Upper lobe of left lung (tissue), 6 donors: ENCODE measurements around the gene SMYD3. TPM values are rescaled to one million over a fixed set of nuclear protein-coding genes. Genes with fewer than 3 reads are reported as not detected.

Experiments
- ATAC-seq, 2 donors: fragments of 200-7000 bp; cut with Tn5 transposase; one replicate each; pipeline ENCODE4 v1.9.1; 2022; ENCODE audit warnings: mild to moderate bottlenecking in 2 of 2, moderate library complexity in 2 of 2; ENCODE audit not compliant: low FRiP score in 2 of 2
- DNase-seq, 2 donors: peaks; one replicate each; pipeline ENCODE4 v3.0.0-alpha.2; 2019 to 2020
- H3K27ac ChIP-seq, 4 donors: fragments of 200-600 bp; sonication (generic); one replicate each; pipeline ENCODE4 v1.5.1; 2016 to 2019
- H3K27me3 ChIP-seq, 4 donors: fragments of 200-600 bp; sonication (generic); one replicate each; pipeline ENCODE4 v1.5.1; 2017 to 2019
- H3K36me3 ChIP-seq, 4 donors: fragments of 200-600 bp; sonication (generic); one replicate each; pipeline ENCODE4 v1.5.1; 2016 to 2019
- H3K4me1 ChIP-seq, 4 donors: fragments of 200-600 bp; sonication (generic); one replicate each; pipeline ENCODE4 v1.5.1; 2018 to 2019
- H3K4me3 ChIP-seq, 4 donors: fragments of 200-600 bp; sonication (generic); one replicate each; pipeline ENCODE4 v1.5.1; 2017 to 2019; ENCODE audit warnings: mild to moderate bottlenecking in 2 of 4, moderate library complexity in 1 of 4
- H3K9me3 ChIP-seq, 4 donors: fragments of 200-600 bp; sonication (generic); one replicate each; pipeline ENCODE4 v1.5.1; 2018 to 2019
- EP300 ChIP-seq, 4 donors: sonication (generic); formaldehyde crosslinking; IDR thresholded peaks; one replicate each; pipeline ENCODE4 v1.5.1; 2017; ENCODE audit warnings: antibody characterized with exemption in 4 of 4, control low read depth in 2 of 4
- POLR2A ChIP-seq, 4 donors: fragments of 450-650 bp; IDR thresholded peaks; one replicate each; pipeline ENCODE4 v1.5.1; 2016 to 2017; ENCODE audit warnings: antibody characterized with exemption in 4 of 4, mild to moderate bottlenecking in 2 of 4
- POLR2AphosphoS5 ChIP-seq, 2 donors: sonication (generic); formaldehyde crosslinking; IDR thresholded peaks; one replicate each; pipeline ENCODE4 v1.5.1; 2017; ENCODE audit warnings: antibody characterized with exemption in 2 of 2
- WGBS, 2 donors: methylation state at CpG; one replicate each; pipeline ENCODE4 v1.1.5; 2017 to 2018; 5-methylcytosine and 5-hydroxymethylcytosine counted together
- total RNA-seq, 6 donors: library from RNA; depleted of rRNA in 4 of 6; stranded (reverse); fragments of >200 nt in 4 of 6; gene quantifications; one replicate each; pipeline versions ENCODE4 v1.1.0 to v1.2.1, GENCODE V29; 2016 to 2021
- TF ChIP-seq, protein P1 (sequence below), 6 experiments: fragments of 450-650 bp in 4 of 6; fragments of 200-600 bp in 2 of 6; sonication (generic) in 2 of 6; IDR thresholded peaks; one replicate each; pipeline ENCODE4 v1.5.1; 2016 to 2019; ENCODE audit warnings: antibody characterized with exemption in 6 of 6
- donor health status: DM: no; HTN: no; CAD: no; lungs with moderate emphysema.
- donor health status: DM: no; HTN: yes; CAD: no; lungs with severe emphysema.

The SMYD3 gene
- total RNA-seq, 6 donors from 2014 or later: 22.7 to 109 (median 34.0) TPM

DNA sequence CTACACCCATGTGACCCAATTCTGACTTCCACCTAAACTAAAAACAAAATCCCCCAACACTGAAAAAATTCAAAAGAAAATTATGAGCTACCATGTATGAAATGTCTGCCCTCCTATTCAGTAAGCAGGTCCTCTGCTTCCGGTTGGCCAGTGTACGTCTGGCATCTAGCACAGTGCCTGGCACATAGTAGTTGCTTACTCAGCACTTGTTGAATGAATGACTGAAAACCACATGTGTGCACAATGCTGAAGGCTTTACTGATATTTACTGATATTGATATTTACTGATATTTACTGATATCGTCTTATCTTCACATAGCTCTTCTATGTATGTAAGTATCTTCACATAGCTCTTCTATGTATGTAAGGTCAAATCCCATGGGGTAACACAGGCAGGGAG lies 642.2 kb downstream of the SMYD3 start:
- TF ChIP-seq POLR2A (IDR thresholded peaks at IDR 0.05) (no peak), EP300 (IDR thresholded peaks at IDR 0.05) (no peak), POLR2AphosphoS5 (IDR thresholded peaks at IDR 0.05) (no peak)
- TF ChIP-seq, protein P1, sequence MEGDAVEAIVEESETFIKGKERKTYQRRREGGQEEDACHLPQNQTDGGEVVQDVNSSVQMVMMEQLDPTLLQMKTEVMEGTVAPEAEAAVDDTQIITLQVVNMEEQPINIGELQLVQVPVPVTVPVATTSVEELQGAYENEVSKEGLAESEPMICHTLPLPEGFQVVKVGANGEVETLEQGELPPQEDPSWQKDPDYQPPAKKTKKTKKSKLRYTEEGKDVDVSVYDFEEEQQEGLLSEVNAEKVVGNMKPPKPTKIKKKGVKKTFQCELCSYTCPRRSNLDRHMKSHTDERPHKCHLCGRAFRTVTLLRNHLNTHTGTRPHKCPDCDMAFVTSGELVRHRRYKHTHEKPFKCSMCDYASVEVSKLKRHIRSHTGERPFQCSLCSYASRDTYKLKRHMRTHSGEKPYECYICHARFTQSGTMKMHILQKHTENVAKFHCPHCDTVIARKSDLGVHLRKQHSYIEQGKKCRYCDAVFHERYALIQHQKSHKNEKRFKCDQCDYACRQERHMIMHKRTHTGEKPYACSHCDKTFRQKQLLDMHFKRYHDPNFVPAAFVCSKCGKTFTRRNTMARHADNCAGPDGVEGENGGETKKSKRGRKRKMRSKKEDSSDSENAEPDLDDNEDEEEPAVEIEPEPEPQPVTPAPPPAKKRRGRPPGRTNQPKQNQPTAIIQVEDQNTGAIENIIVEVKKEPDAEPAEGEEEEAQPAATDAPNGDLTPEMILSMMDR (IDR thresholded peaks at IDR 0.05): no peak
- no peaks in the 10 kb centered on the region for H3K9me3 ChIP-seq
- WGBS, 2 donors: 95 to 96% methylated on average over 3 of the region's 3 CpGs

DNA sequence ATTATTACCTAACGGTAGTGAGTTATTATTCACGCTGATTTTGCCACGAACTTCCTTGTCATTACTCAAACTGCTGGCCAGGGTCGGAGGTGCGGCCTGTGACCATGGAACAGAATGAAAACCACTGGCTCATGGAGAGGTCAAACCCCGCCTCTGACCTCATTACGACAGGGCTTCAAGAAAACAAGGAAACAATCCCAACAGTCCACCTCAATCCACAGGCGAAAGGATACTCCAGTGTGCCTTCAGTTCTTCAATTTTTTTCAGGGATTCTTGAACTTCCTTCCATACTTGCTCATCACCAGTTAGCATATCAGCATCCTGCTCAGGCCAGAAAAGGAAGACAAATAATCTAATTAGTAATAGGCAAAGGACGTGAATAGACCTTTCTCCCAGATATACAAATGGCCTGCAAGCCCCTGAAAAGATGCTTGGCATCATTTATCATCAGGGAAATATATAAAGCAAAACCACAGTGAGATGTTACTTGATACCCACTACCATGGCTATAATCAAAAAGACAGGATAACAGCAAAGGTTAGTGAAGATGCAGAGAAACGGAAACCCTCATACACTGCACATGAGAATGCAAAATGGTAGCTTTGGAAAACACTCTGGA lies 643.4 kb downstream of the SMYD3 start:
- Histone ChIP-seq H3K4me3 (no peak overlapping the region), H3K36me3 (no peaks in the 10 kb centered on the region), H3K9me3 (no peaks in the 10 kb centered on the region), H3K27ac (no peak overlapping the region), H3K4me1 (peaks cover 0 to 6% (median 2%) of the 10 kb centered on the region in 4 donors), H3K27me3 (no peaks in the 10 kb centered on the region)
- TF ChIP-seq, protein P1 (IDR thresholded peaks at IDR 0.05): no peak
- TF ChIP-seq POLR2A (IDR thresholded peaks at IDR 0.05) (no peak), EP300 (IDR thresholded peaks at IDR 0.05) (no peak), POLR2AphosphoS5 (IDR thresholded peaks at IDR 0.05) (no peak)
- DNase-seq: no peak
- ATAC-seq: no peak
- 79 to 84% methylated on average over 10 of the region's 10 CpGs for WGBS, 2 donors

More for the DNA sequence above, 642.2 kb downstream of the SMYD3 start:
- Histone ChIP-seq H3K36me3 (no peaks in the 10 kb centered on the region), H3K27ac (no peak overlapping the region), H3K4me1 (peaks cover 0 to 4% (median 2%) of the 10 kb centered on the region in 4 donors), H3K4me3 (no peak overlapping the region), H3K27me3 (no peaks in the 10 kb centered on the region)
- DNase-seq: no peak
- no peak for ATAC-seq

- no peak overlapping the region for H3K27ac ChIP-seq
- H3K36me3 ChIP-seq: peaks cover 0 to 4% (median 0%) of the 10 kb centered on the region in 4 donors
- 81 to 99% methylated on average over 6 of the region's 6 CpGs for WGBS, 2 donors
- no peak overlapping the region for H3K4me3 ChIP-seq
- TF ChIP-seq POLR2AphosphoS5 (IDR thresholded peaks at IDR 0.05): no peak
- TF ChIP-seq, protein P1 (IDR thresholded peaks at IDR 0.05): no peak
- TF ChIP-seq EP300 (IDR thresholded peaks at IDR 0.05): no peak
- no peak for TF ChIP-seq POLR2A (IDR thresholded peaks at IDR 0.05)
- no peaks in the 10 kb centered on the region for H3K27me3 ChIP-seq
- ATAC-seq: no peak
- DNase-seq: no peak
- H3K4me1 ChIP-seq: peaks cover 0 to 6% (median 2%) of the 10 kb centered on the region in 4 donors
- H3K9me3 ChIP-seq: no peaks in the 10 kb centered on the region
Observed at GRCh38 chr1:245862812-245863540, 644.1 kb downstream of the SMYD3 start.

GRCh38 chr1:245860657-245861544 lies 646.2 kb downstream of the SMYD3 start:
- H3K4me1 ChIP-seq: peaks cover 0 to 12% (median 3%) of the 10 kb centered on the region in 4 donors
- no peaks in the 10 kb centered on the region for H3K27me3 ChIP-seq
- ATAC-seq (peak; percentile 42 to 64), DNase-seq (no peak)
- peak overlapping the region in 2 of 4 donors; percentile 2 to 39 for H3K27ac ChIP-seq
- peaks cover 0 to 4% (median 0%) of the 10 kb centered on the region in 4 donors for H3K36me3 ChIP-seq
- 61 to 68% methylated on average over 8 of the region's 8 CpGs for WGBS, 2 donors
- no peaks in the 10 kb centered on the region for H3K9me3 ChIP-seq
- no peak overlapping the region for H3K4me3 ChIP-seq
- TF ChIP-seq POLR2AphosphoS5 (IDR thresholded peaks at IDR 0.05) (peak in 1 of 2 donors; percentile 41), EP300 (IDR thresholded peaks at IDR 0.05) (no peak)
